Aorta (tissue), 5 donors: ENCODE data around the gene RPL34. TPM values are rescaled to one million over a fixed set of nuclear protein-coding genes. Genes with fewer than 3 reads are reported as not detected.

ENCODE experiments used
- ATAC-seq: fragments of 200-7000 bp; cut with Tn5 transposase; one replicate; pipeline ENCODE4 v1.9.1; 2022; ENCODE audit warnings: moderate library complexity; ENCODE audit not compliant: low FRiP score
- DNase-seq, 2 donors: peaks; one replicate each; pipeline ENCODE4 v3.0.0-alpha.2; 2020
- H3K27ac ChIP-seq, 2 donors: one replicate each; pipeline ENCODE4 v1.5.1; 2013; ENCODE audit warnings: low read length in 2 of 2, mild to moderate bottlenecking in 2 of 2, moderate library complexity in 2 of 2, control low read depth in 1 of 2, inconsistent platforms in 1 of 2, low read depth in 1 of 2
- H3K27me3 ChIP-seq, 2 donors: one replicate each; pipeline ENCODE4 v1.6.1; 2013; ENCODE audit warnings: control low read depth in 1 of 2, low read length in 1 of 2, mild to moderate bottlenecking in 1 of 2, moderate library complexity in 1 of 2; ENCODE audit not compliant: insufficient read depth in 2 of 2, control insufficient read depth in 1 of 2
- H3K36me3 ChIP-seq, 2 donors: one replicate each; pipeline ENCODE4 v1.6.1; 2013; ENCODE audit warnings: control low read depth in 1 of 2, low read length in 1 of 2, mild to moderate bottlenecking in 1 of 2; ENCODE audit not compliant: insufficient read depth in 2 of 2, control insufficient read depth in 1 of 2
- H3K4me1 ChIP-seq, 2 donors: one replicate each; pipeline ENCODE4 v1.6.1; 2013; ENCODE audit warnings: low read length in 2 of 2, control low read depth in 1 of 2, mild to moderate bottlenecking in 1 of 2, moderate library complexity in 1 of 2; ENCODE audit not compliant: insufficient read depth in 2 of 2, control insufficient read depth in 1 of 2
- H3K4me3 ChIP-seq, 2 donors: one replicate each; pipeline ENCODE4 v1.5.1; 2013; ENCODE audit warnings: low read length in 2 of 2, control low read depth in 1 of 2, mild to moderate bottlenecking in 1 of 2
- H3K9me3 ChIP-seq: one replicate; pipeline ENCODE4 v1.6.1; 2013; ENCODE audit warnings: mild to moderate bottlenecking, low read length; ENCODE audit not compliant: control insufficient read depth
- whole genome bisulfite sequencing, 2 donors: extraction: QIAGEN DNeasy Blood & Tissue Kit; methylation state at CpG; one replicate each; pipeline ENCODE4 v1.1.7; 2013; 5-methylcytosine and 5-hydroxymethylcytosine counted together
- intact Hi-C, 2 donors: fragments of 100-400 bp; cut with DNase I; formaldehyde crosslinking; loops; one replicate each; pipeline versions ENCODE4 v1.14.2 to v1.15.0; 2022
- polyA plus RNA-seq, 2 donors: library from polyadenylated mRNA; stranded (reverse); fragments of 200-250 nt; gene quantifications; one replicate each; pipeline ENCODE4 v1.2.3, GENCODE V29; 2013
- total RNA-seq, 2 donors: library from RNA; stranded (reverse); fragmentation: NEBNext Ultra II Directional; extraction: Animal tissue kit (Norgen Biotek cat#: 25700); gene quantifications; one replicate each; pipeline ENCODE4 v1.2.1, GENCODE V29; 2021
- donor health status: healthy with polysubstance abuse.
- donor health status: Bipolar disorder and iron deficiency.
- donor health status: DM: no; HTN: no; CAD: no.
- donor health status: DM: no; HTN: no; CAD: no.
- donor health status: DM: yes; HTN: yes; CAD: no.

Gene RPL34
- total and polyA plus RNA-seq, 4 donors, result 967 to 10,627 (median 2,858) TPM

- DNase-seq (no peak), ATAC-seq (no peak)
- intact Hi-C loops, result no loop called here
- H3K4me1 ChIP-seq, result no peaks in the 10 kb centered on the region
- WGBS, 2 donors, result 80 to 87% methylated on average over 8 of the region's 8 CpGs
- H3K27me3 ChIP-seq, result no peaks in the 10 kb centered on the region
- H3K36me3 ChIP-seq, result peaks cover 3 to 5% of the 10 kb centered on the region in 2 donors
- H3K27ac ChIP-seq, result no peak overlapping the region
- no peak overlapping the region for H3K4me3 ChIP-seq
- H3K9me3 ChIP-seq, result no peaks in the 10 kb centered on the region
Measured at GRCh38 chr4:108635070-108635655, 14.8 kb downstream of the RPL34 start.

- no peaks in the 10 kb centered on the region for H3K9me3 ChIP-seq
- H3K27me3 ChIP-seq, result no peaks in the 10 kb centered on the region
- H3K4me3 ChIP-seq, result no peak overlapping the region
- WGBS, 2 donors, result 39 to 44% methylated on average over 1 of the region's 1 CpG
- H3K4me1 ChIP-seq, result no peaks in the 10 kb centered on the region
- intact Hi-C loops, result no loop called here
- H3K36me3 ChIP-seq, result peaks cover 3 to 4% of the 10 kb centered on the region in 2 donors
- ATAC-seq, result no peak
- H3K27ac ChIP-seq, result no peak overlapping the region
- DNase-seq, result no peak
Measured at GRCh38 chr4:108636246-108636645, 15.9 kb downstream of the RPL34 start.

DNA sequence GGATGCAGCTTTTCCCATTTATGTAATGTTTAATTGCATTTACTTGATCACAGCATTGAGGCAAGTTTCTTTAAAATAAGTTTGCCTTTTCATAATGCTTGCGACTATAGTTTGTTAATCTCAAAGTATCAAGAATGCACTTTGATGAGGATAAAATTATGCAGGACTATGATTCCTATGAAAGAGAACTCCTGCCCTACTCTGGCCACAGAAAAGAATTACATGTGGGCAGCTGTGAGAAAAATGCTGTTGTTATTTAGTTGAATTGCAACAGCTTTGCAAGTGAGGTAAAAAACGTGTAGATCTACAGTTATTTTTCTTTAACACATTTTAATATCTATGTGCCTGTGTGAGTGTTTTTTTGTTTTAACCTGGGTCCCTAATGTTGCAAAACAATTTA is 17.5 kb downstream of the RPL34 start:
- H3K27ac ChIP-seq, result no peak overlapping the region
- 44 to 48% methylated on average over 2 of the region's 2 CpGs for WGBS, 2 donors
- no peaks in the 10 kb centered on the region for H3K9me3 ChIP-seq

GRCh38 chr4:108644237-108644636 is 23.9 kb downstream of the RPL34 start:
- no peak for ATAC-seq
- no peaks in the 10 kb centered on the region for H3K9me3 ChIP-seq
- H3K36me3 ChIP-seq, result no peaks in the 10 kb centered on the region
- DNase-seq, result no peak
- H3K27ac ChIP-seq, result no peak overlapping the region
- no peaks in the 10 kb centered on the region for H3K4me1 ChIP-seq
- intact Hi-C loops, result no loop called here
- no peak overlapping the region for H3K4me3 ChIP-seq
- no peaks in the 10 kb centered on the region for H3K27me3 ChIP-seq
- 13 to 46% methylated on average over 1 of the region's 1 CpG for WGBS, 2 donors

More for the DNA sequence above, 17.5 kb downstream of the RPL34 start:
- Histone ChIP-seq H3K27me3 (no peaks in the 10 kb centered on the region), H3K36me3 (peaks cover 2 to 3% of the 10 kb centered on the region in 2 donors), H3K4me3 (no peak overlapping the region), H3K4me1 (no peaks in the 10 kb centered on the region)
- ATAC-seq (no peak), DNase-seq (no peak)
- intact Hi-C loops, result no loop called here

DNA sequence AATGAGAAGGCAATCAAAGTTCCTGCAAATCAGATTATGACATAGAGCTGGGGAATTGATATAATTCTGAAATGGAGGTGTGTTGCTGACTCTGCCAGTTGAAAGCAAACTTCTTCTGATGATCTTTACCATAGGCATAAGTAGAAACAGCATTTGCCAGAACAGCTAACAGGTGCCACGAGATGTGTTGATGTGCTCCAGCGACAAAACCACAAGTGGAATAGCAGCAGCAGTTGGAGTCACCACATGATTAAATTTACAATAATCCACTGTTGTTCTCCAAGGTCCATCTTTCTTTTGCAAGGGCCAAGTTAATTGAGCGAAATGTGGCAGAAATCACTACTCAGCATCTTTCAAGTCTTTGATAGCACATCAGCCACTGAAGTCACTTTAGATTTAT is 26.3 kb downstream of the RPL34 start:
- DNase-seq (no peak), ATAC-seq (no peak)
- H3K4me1 ChIP-seq, result no peaks in the 10 kb centered on the region
- no peaks in the 10 kb centered on the region for H3K27me3 ChIP-seq
- no peaks in the 10 kb centered on the region for H3K9me3 ChIP-seq
- WGBS, 2 donors, result 93 to 95% methylated on average over 3 of the region's 3 CpGs
- intact Hi-C loops, result no loop called here
- H3K27ac ChIP-seq, result no peak overlapping the region
- no peaks in the 10 kb centered on the region for H3K36me3 ChIP-seq
- no peak overlapping the region for H3K4me3 ChIP-seq

- Histone ChIP-seq H3K27me3 (no peaks in the 10 kb centered on the region), H3K36me3 (no peaks in the 10 kb centered on the region), H3K4me3 (peak overlapping the region in 1 of 2 donors; percentile 27), H3K4me1 (no peaks in the 10 kb centered on the region), H3K27ac (no peak overlapping the region), H3K9me3 (no peaks in the 10 kb centered on the region)
- intact Hi-C loops, result loop anchor here in 1 of 2 donors (2.0 kb wide), 1 partner anchor 29 kb away; the partner anchor contains the start of gene RPL34
- no peak for ATAC-seq
- no peak for DNase-seq
- WGBS, 2 donors, result 0 to 2% methylated on average over 6 of the region's 6 CpGs
Measured at GRCh38 chr4:108649863-108650211, 29.5 kb downstream of the RPL34 start.

DNA sequence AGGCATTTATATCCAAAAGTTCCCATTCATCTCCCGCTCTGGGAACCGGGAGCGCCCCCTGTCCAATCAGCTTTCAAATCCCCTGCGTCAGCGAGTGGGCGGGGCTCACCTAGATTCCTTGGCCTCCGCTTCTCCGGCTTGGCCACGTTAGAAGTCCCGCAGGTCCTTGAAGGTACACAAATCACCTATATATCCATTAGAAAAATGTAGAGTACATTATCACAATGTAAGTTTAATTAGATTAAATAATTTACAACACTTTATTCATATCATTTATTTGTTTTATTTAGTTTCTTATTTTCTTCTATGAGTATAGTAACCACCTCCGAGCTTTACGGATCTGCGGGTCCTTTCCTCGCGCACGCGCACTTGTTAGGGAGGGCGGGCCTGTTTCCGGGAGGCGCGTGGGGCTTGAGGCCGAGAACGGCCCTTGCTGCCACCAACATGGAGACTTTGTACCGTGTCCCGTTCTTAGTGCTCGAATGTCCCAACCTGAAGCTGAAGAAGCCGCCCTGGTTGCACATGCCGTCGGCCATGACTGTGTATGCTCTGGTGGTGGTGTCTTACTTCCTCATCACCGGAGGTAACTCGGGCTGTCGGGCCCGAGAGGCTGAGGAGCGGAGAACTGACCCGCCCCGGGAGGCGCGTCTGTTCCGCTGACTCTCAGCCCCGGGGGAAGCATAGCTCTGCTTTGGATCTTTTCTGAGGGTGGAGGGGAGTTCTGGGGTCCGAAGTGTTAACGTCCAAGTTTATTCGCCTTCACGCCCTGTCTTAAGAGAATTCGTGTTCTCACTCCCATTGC is 30.0 kb downstream of the RPL34 start, which contains the start of gene OSTC:
OSTC (plus strand) TSS at position 388 of the 802 bp plus-strand sequence; CDS start at position 445, 57 bp downstream.
- H3K36me3 ChIP-seq, result no peaks in the 10 kb centered on the region
- ATAC-seq (peak; percentile 99), DNase-seq (peak; percentile 96 to 98)
- peak within 1 kb of the TSS in 1 of 2 donors; percentile 65 for H3K27ac ChIP-seq
- intact Hi-C loops, result loop anchor here in 1 of 2 donors (2.0 kb wide), 1 partner anchor 30 kb away; the partner anchor contains the start of gene RPL34
- no peaks in the 10 kb centered on the region for H3K9me3 ChIP-seq
- H3K4me1 ChIP-seq, result no peaks in the 10 kb centered on the region
- 0% methylated on average over 45 of the region's 45 CpGs for WGBS, 2 donors
- peak within 1 kb of the TSS; percentile 39 to 95 for H3K4me3 ChIP-seq
- H3K27me3 ChIP-seq, result no peaks in the 10 kb centered on the region

GRCh38 chr4:108651014-108651791 is 30.8 kb downstream of the RPL34 start:
- no peaks in the 10 kb centered on the region for H3K4me1 ChIP-seq
- no peak for ATAC-seq
- no peaks in the 10 kb centered on the region for H3K27me3 ChIP-seq
- peak overlapping the region; percentile 39 to 95 for H3K4me3 ChIP-seq
- WGBS, 2 donors, result 1 to 2% methylated on average over 9 of the region's 9 CpGs
- peak overlapping the region in 1 of 2 donors; percentile 65 for H3K27ac ChIP-seq
- no peaks in the 10 kb centered on the region for H3K36me3 ChIP-seq
- no peak for DNase-seq
- intact Hi-C loops, result loop anchor here in 1 of 2 donors (2.0 kb wide), 1 partner anchor 30 kb away; the partner anchor contains the start of gene RPL34
- no peaks in the 10 kb centered on the region for H3K9me3 ChIP-seq
